Astrocyte (in vitro differentiated cells and primary cell): ENCODE data around the gene GRIP1. TPM values are rescaled to one million over a fixed set of nuclear protein-coding genes. Genes with fewer than 3 reads are reported as not detected.

ENCODE experiments used
- DNase-seq: peaks from one replicate; pipeline ENCODE4 v3.0.0-alpha.2; 2010; ENCODE audit warnings: low read depth
- FAIRE-seq: peaks from 2 replicates; lab custom pipeline; 2011; peaks lifted over from hg19 to GRCh38; lab: Jason Lieb, UNC
- H2AFZ ChIP-seq: 2 replicates; pipeline ENCODE4 v1.6.0; 2012; ENCODE audit warnings: low read depth, low read length, inconsistent platforms
- H3K27ac ChIP-seq: 2 replicates; pipeline ENCODE4 v1.5.1; 2011; ENCODE audit warnings: low read depth, low read length, inconsistent platforms
- H3K27me3 ChIP-seq: 2 replicates; pipeline ENCODE4 v1.6.0; 2011; ENCODE audit warnings: low read length, inconsistent platforms; ENCODE audit not compliant: insufficient read depth
- H3K36me3 ChIP-seq: 2 replicates; pipeline ENCODE4 v1.5.1; 2011; ENCODE audit warnings: low read length, inconsistent platforms; ENCODE audit not compliant: insufficient read depth
- H3K4me1 ChIP-seq: 2 replicates; pipeline ENCODE4 v1.5.1; 2011; ENCODE audit warnings: low read length, inconsistent platforms; ENCODE audit not compliant: insufficient read depth
- H3K4me2 ChIP-seq: 2 replicates; pipeline ENCODE4 v1.6.0; 2012; ENCODE audit warnings: low read length, inconsistent platforms
- H3K4me3 ChIP-seq: 2 replicates; pipeline ENCODE4 v1.5.1; 2011; ENCODE audit warnings: low read depth, mild to moderate bottlenecking, low read length, inconsistent platforms; ENCODE audit not compliant: insufficient read depth
- H3K79me2 ChIP-seq: 2 replicates; pipeline ENCODE4 v1.6.0; 2012; ENCODE audit warnings: mild to moderate bottlenecking, low read length, inconsistent platforms; ENCODE audit not compliant: insufficient read depth
- H3K9ac ChIP-seq: 2 replicates; pipeline ENCODE4 v1.6.0; 2012; ENCODE audit warnings: mild to moderate bottlenecking, low read length, inconsistent platforms
- H3K9me3 ChIP-seq: 2 replicates; pipeline ENCODE4 v1.5.1; 2012; ENCODE audit warnings: low read depth, mild to moderate bottlenecking, low read length, inconsistent platforms; ENCODE audit not compliant: insufficient read depth
- H4K20me1 ChIP-seq: 2 replicates; pipeline ENCODE4 v1.6.0; 2012; ENCODE audit warnings: low read length, inconsistent platforms; ENCODE audit not compliant: insufficient read depth
- H3K27ac Mint-ChIP-seq: one replicate; pipeline ENCODE4 v1.8.0; 2021; ENCODE audit warnings: mild to moderate bottlenecking, mixed read lengths; ENCODE audit not compliant: unreplicated experiment
- H3K27me3 Mint-ChIP-seq: one replicate; pipeline ENCODE4 v1.8.0; 2021; ENCODE audit warnings: low read depth, mixed read lengths; ENCODE audit not compliant: unreplicated experiment
- H3K36me3 Mint-ChIP-seq: one replicate; pipeline ENCODE4 v1.8.0; 2021; ENCODE audit warnings: low read depth, mixed read lengths; ENCODE audit not compliant: unreplicated experiment
- H3K4me1 Mint-ChIP-seq: one replicate; pipeline ENCODE4 v1.8.0; 2021; ENCODE audit warnings: low read depth, mixed read lengths; ENCODE audit not compliant: unreplicated experiment
- H3K4me3 Mint-ChIP-seq: one replicate; pipeline ENCODE4 v1.8.0; 2021; ENCODE audit warnings: mild to moderate bottlenecking, moderate library complexity, mixed read lengths; ENCODE audit not compliant: unreplicated experiment
- H3K9me3 Mint-ChIP-seq: one replicate; pipeline ENCODE4 v1.8.0; 2021; ENCODE audit warnings: mild to moderate bottlenecking, mixed read lengths; ENCODE audit not compliant: unreplicated experiment
- EZH2 ChIP-seq: IDR thresholded peaks from 2 replicates; pipeline ENCODE4 v1.6.1; 2012; ENCODE audit warnings: mild to moderate bottlenecking, low read length, inconsistent platforms; ENCODE audit not compliant: insufficient read depth
- total RNA-seq: library from RNA; stranded (reverse); gene quantifications from 2 replicates; pipeline ENCODE4 v1.2.1, GENCODE V29; 2021
- TF ChIP-seq, protein P1 (sequence below): IDR thresholded peaks from 2 replicates; pipeline ENCODE4 v1.5.1; 2011; ENCODE audit warnings: low read depth, mild to moderate bottlenecking, inconsistent platforms, low read length, moderate library complexity; ENCODE audit not compliant: insufficient read depth

Gene GRIP1
- total RNA-seq, 1 donor from 2014 or later, result 16.7 TPM

DNA sequence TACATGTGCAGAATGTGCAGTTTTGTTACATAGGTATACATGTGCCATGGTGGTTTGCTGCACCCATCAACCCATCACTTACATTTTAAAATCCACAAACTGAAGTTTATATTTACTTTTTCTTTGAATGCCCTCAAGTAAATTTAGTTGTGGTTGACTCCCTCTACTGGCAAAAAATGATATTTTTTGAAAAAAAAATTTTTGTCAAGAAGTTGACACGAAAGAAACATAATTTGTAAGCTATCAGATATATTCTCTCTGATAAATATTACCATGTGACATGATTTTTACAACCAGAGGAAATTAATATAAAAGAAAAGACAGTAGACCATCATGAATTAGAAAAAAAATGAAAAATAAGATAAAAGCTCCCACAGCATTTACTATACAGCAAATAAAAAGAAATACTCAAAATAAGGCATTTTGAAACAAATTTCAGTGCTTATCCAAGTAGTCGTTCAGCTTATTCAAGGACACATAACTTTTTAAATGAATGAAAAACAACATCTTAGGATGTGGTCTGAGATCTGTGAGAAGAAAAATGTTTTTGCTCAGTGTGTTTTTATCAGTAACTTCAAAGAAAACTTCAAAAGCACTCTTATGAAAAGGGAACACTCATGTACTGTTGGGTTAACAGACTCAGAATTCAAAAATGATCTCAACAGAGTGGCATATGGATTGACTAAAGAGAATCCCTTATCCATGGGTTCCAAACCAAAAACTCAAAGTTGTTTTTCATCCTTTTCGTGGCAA is 30.0 kb upstream of the GRIP1 start:
- H4K20me1 ChIP-seq, result no peaks in the 10 kb centered on the region
- no peak overlapping the region for H2AFZ ChIP-seq
- no peak overlapping the region for H3K4me3 ChIP-seq
- no peaks in the 10 kb centered on the region for H3K79me2 ChIP-seq
- H3K36me3 ChIP-seq, result no peaks in the 10 kb centered on the region
- Mint-ChIP-seq H3K27me3 (no peaks in the 10 kb centered on the region), H3K27ac (no peak overlapping the region), H3K9me3 (peaks cover 2% of the 10 kb centered on the region), H3K4me3 (no peak overlapping the region), H3K36me3 (no peaks in the 10 kb centered on the region), H3K4me1 (no peaks in the 10 kb centered on the region)
- no peak overlapping the region for H3K4me2 ChIP-seq
- no peak overlapping the region for H3K27ac ChIP-seq
- H3K4me1 ChIP-seq, result no peaks in the 10 kb centered on the region
- H3K27me3 ChIP-seq, result no peaks in the 10 kb centered on the region
- DNase-seq (no peak), FAIRE-seq (no peak)
- no peaks in the 10 kb centered on the region for H3K9me3 ChIP-seq
- H3K9ac ChIP-seq, result no peak overlapping the region
- TF ChIP-seq EZH2, result no peak
- TF ChIP-seq, protein P1, sequence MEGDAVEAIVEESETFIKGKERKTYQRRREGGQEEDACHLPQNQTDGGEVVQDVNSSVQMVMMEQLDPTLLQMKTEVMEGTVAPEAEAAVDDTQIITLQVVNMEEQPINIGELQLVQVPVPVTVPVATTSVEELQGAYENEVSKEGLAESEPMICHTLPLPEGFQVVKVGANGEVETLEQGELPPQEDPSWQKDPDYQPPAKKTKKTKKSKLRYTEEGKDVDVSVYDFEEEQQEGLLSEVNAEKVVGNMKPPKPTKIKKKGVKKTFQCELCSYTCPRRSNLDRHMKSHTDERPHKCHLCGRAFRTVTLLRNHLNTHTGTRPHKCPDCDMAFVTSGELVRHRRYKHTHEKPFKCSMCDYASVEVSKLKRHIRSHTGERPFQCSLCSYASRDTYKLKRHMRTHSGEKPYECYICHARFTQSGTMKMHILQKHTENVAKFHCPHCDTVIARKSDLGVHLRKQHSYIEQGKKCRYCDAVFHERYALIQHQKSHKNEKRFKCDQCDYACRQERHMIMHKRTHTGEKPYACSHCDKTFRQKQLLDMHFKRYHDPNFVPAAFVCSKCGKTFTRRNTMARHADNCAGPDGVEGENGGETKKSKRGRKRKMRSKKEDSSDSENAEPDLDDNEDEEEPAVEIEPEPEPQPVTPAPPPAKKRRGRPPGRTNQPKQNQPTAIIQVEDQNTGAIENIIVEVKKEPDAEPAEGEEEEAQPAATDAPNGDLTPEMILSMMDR, result peak; percentile 18

DNA sequence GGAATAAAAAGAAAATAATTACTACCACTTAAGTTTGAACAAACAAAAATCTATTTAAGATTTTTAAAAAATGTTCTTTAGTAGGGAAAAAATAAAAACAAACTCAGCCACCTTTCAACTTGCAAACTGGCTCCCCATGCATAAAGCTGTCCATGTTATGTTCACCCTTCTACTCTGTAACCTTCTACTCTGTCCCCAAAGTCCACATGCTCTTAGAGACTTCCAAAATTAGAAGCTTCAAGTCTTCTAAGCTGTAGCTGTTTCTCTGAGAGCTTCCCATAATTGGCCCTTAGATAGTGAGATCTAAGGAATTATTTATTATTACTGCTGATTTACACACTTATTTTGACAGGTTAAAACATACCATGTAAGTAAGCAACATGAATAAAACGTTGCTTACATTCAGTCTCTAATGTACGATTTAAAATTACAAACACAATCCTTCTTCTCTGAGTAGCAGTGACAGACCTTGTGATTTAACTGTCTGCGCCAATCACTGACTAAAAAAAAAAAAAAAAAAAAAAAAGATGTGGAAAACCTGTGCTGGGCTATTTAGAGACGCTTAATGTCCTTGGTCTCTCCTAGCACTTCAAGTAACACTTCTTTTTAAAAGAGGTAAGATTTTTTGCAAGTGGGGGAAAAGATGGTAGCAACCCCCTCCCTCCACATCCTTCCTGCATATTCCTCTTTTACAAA is 28.3 kb upstream of the GRIP1 start:
- Histone ChIP-seq H3K4me3 (no peak overlapping the region), H3K4me2 (no peak overlapping the region), H3K27me3 (no peaks in the 10 kb centered on the region), H3K27ac (no peak overlapping the region), H3K79me2 (no peaks in the 10 kb centered on the region), H3K36me3 (no peaks in the 10 kb centered on the region), H4K20me1 (no peaks in the 10 kb centered on the region), H3K9ac (no peak overlapping the region), H2AFZ (no peak overlapping the region), H3K9me3 (no peaks in the 10 kb centered on the region), H3K4me1 (no peaks in the 10 kb centered on the region)
- Mint-ChIP-seq H3K27ac (no peak overlapping the region), H3K9me3 (peaks cover 2% of the 10 kb centered on the region), H3K36me3 (no peaks in the 10 kb centered on the region), H3K4me3 (no peak overlapping the region), H3K27me3 (no peaks in the 10 kb centered on the region), H3K4me1 (peaks cover 2% of the 10 kb centered on the region)
- DNase-seq, result no peak
- TF ChIP-seq, protein P1, result no peak
- no peak for TF ChIP-seq EZH2
- FAIRE-seq, result no peak
